HG03439 (cell line): ENCODE measurements around the gene TLX3.
"Not testable (repeated sequence)": the region's sequence is repeated elsewhere in the genome, so short reads cannot be mapped to it uniquely, and the experiment has no call there.

Source experiments
- ATAC-seq: cut with Tn5 transposase; IDR thresholded peaks from one replicate; pipeline ENCODE4 v1.9.1; 2021; ENCODE audit warnings: mild to moderate bottlenecking, moderate library complexity; ENCODE audit not compliant: unreplicated experiment

Gene TLX3

DNA sequence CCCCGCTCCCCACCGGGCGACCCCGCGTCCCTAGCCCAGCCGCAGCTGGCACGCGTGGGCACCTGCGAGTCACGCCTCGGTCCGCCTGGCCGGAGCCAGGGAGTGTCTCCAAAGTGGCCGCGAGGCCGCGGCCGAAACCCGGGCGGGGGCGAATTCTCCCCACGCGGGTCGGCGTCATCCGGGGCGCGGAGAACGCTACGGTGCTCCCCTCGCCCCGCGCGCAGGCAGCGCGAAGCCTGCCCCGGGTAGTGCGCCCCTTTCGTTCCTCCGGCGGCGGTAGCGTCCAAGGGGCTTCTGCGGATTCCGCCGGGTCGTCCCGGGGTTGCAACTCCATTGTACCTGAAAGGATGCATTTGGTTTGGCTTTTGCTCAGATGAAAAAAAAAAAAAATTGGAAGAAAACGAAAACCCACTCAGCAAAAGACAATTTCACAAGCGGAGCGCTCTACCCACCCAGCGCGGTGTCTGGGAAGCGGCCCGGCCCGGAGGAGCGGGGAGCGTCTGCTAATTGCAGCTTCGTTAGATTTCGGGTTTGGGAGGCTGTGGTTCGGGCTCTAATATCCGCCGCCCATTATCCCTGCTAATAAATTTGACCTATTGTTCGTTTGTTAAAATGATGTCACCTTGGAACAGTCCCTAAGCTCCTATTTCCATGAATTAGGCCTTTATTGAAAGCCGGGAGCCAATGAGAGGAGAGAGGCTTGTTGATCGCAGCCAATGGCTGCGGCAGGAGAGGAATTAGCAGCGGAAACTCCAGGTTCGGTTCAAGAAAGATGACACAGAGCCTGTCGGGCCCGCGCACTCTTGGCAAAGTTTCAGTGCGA, at the start of gene TLX3:
Gene TLX3 (plus strand): TSS at position 796 of the 823 bp plus-strand sequence. CDS start 118 bp downstream, outside the sequence.
- ATAC-seq: no peak

DNA sequence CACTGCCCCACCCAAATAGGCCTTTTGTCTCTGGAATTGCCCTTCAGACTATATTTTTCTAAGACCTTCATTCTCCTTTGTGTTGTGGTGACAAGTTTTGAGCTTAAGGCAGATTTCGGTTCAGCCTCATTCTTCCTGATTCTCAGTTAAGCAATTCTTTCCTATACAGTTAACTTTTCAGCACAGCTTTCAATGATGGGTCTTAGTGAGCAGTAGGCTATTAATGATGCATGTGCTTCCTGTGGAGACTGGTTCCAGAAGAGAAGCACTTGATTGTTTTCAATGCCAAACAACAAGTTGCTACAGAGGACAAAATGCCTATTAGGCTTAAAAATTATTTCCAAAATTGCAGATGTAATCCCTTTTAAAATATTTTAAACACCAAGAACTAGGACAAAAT, 47.7 kb upstream of the TLX3 start:
- ATAC-seq: no peak

DNA sequence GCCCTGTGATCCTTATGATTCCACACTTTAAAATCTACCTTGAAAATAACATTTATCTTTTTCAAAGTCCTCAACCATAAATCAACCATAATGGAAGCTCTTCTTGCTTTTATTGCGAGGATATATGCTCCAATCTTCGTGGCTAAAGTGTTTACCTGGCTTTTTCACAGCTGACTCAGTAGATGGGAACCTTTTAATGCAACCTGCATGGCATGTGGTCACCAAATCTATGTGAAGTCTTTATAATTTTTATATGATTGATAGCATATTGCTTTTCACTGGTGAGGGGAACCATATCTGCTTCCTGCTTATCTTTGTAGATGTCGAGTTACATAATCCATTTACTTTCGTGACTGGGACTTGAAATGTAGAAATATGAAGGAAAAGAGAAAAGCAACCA, 47.1 kb upstream of the TLX3 start:
- no peak for ATAC-seq

DNA sequence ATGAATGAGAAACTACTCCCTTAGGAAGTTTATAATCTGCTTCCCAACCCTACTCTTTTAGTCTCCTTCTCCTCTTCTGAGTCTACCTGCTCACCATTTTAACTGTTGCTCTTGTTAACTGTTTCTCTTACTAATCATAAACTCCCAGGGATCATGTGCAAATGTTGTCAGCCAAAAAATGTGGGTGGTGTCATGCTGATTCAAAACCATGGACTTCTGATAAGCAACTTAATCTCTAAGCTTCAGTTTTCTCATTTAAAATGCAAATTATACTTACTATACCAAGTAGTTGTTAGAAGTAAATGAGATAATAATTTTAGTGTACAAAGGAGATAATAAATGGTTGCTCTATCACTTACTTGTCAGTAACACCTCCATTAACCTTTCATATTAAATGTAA, 45.9 kb upstream of the TLX3 start:
- no peak for ATAC-seq

DNA sequence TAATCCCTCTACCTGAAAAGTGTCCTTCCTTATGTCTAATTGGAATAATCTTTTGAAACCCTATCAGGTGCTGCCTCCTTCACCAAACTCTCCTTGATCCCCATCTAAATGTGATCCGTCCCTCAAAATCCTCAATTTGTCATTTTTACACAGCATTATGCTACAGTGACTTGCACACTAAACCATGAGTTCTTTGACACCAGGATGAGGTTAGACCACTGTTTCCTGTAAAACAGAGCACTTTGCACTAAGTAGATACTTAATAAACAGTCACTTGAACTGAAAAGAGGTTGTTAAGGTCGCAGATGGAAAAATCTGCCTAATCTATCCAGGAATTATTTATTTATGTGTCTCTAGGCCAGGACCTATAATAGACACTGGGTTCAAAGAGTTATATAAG, 44.2 kb upstream of the TLX3 start:
- ATAC-seq: no peak

DNA sequence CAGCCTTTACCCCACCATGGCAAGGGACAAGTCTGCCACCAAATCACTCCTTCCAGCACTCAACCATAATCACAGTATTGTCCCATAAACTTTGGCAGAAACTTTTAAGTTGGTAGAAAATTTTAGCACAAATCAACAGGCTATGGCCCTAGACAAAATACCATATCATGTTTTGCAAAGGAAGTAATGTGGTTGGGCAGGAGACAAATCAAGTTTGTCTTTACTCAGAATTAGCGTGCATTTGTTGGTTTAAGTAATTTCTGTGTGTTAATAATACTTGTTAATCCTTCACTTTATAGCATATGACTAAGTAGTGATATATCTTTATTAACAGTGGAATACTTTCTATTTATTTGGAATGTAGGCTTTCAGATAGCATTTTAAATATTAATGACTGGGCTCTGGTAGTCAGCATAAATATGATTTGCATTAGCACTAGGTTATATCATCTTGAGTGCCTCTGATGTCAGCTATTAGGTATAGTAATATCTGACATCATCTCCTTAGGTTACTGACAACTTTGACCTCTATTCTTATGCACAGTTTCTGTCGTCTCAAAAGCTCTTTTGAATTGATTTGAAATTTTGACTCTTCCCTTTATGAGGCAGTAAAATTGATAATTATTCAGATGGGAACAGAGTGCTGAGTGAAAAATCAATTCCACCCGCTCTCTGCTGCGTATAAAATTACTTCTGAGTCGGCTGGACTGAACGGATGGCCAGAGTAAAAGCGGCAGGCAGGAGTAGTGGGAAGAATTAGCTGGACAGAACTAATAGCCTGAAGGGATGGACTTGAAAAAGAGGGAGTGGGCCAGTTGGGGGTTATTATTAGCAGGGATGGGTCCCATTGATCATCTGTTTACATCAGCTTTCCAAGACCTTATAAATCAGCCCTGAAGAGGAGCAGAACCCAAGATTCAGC, 40.1 kb upstream of the TLX3 start:
- no peak for ATAC-seq

DNA sequence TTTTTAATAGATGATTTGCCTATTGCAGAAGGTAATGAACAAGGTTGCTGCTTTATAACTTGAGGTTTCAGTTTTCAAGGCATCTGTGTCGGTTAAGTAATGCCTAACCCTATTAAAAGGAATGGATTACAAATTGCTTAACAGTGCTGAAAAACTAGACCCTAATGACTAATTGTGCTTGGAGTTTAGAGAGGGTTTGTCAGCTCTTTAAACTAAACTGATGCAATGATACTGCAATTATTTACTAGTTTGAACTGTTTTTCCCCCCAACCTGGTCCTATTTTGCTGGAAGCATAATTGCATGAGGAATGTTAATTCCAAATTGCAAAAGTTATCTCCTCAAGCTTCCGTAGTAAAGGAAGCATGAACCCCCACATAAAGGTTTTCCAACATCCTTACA, 39.3 kb upstream of the TLX3 start:
- no peak for ATAC-seq

DNA sequence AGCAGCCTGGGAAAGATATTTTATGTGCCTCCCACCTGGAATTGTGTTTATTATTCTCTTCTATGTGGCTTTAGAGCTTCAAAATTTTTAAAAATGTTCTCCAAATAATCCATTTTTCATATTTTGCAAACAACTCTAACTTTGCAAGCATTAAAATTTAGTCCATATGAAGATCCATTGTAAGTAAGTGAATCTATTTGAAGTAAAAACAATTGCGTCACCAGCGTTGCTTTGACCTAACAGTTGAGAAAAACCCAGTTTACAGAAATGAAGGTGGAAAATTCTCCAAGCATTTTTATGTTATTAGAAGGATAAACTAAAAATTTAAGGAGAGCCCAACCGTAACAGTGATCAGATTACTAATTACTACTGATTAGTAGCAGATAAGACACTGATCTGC, 38.9 kb upstream of the TLX3 start:
- ATAC-seq: no peak

DNA sequence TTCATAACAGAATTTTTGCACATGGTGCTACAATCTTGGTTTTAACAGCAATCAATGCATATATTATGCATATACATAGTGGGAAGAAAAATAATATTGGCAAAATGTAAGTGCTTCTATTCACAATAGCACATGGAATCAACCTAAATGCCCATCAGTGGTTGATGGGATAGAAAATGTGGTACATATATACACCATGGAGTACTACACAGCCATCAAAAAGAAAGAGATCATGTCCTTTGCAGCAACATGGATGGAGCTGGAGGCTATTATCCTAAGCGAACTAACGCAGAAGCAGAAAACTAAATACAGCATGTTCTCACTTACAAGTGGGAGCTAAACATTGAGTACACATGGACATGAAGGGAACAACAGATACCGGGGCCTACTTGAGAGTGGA, 37.2 kb upstream of the TLX3 start:
- no peak for ATAC-seq

DNA sequence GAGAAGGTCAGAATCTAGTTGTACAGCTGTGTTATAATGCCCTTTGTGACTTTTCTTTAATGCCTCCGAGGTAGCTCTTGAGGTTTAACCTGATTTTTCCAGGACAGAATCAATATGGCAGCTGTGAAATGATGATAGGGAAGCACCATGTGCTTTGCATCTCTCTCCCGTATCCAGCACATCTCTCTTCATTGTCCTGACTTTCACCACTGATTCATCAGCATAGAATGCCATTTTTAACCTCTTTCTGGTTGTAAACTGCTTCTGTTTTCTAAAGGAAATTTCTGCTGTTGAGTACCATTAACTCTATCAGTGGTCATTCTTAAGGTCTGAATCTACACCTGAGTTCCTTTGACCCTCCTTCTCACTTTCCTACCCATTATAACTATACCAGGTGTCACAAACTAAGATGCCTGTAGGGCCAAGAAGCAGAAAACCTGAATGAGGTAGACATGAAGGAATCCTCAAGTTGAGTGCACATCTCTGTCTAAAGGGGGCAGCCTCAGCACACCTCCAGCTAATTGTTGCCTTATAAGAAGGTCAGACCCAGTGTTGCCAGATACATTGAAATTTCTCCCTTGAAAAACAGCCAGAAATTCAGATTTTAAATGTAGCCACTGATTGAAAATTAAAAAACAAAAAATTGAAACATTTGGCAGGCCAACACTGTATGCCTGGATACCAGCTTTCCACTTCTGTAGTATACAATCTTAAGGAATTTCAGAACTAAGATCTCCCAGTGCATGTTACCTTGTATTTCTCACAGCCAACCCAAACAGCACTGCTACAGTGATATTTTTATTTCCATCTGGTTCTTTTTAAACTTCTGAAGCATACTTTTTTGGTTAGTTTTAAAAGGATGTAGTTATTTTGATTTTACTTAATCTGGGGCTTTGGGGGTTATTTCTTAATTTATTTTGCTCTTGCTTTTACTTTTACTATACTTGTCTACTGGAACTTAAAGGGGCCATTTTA, 35.8 kb upstream of the TLX3 start:
- ATAC-seq: no peak

DNA sequence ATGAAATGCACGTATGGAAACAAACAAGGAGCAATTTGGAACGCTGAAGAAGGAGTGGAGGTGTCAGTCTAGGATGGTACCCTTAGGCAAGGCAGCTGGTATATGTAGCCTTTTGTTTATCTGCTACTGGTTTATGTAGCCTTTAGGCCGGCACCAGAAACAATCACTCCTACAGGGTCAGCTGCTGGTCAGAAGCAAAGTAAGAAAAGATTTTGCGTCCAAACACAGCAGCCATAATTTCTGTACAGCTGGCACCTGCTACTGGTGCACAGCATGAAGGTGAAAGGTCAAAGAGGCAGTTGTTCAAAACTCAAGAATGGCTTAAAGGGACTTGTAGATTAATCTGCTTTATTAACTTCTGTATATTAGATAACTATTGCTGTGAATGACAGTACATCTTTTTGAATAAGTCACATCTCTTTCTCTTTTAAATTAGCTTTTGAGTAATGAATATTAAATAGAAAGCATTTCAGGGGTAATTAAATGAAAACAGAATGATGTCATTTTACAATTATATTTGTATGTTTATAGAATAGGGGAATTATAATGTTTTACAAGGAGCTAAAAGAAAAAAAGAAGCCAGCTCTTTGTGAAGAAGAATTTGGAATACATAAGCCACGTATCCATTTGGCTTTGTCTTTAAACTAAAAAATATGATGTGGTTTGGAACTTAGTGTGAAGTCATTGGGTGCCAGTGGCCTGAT, 33.1 kb upstream of the TLX3 start:
- ATAC-seq: no peak

DNA sequence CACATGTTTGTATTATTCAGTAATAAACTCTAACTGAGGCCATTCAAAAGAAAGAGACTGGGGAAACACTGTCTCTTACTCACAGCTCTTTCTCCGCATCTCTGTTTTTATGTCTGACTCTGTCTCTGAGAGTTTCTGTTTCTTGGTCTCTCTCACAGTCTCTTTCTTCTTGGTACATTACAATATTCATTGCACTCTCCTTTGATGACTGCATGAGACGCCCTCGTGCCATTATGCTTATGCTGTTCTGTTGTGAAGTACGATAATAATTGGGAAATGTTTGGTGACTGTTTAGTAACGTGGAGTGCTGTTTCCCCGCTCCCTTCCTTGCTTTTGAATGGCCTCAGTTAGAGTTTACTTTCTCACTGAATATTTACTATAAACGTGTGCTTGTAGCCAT, 25.3 kb upstream of the TLX3 start:
- no peak for ATAC-seq

DNA sequence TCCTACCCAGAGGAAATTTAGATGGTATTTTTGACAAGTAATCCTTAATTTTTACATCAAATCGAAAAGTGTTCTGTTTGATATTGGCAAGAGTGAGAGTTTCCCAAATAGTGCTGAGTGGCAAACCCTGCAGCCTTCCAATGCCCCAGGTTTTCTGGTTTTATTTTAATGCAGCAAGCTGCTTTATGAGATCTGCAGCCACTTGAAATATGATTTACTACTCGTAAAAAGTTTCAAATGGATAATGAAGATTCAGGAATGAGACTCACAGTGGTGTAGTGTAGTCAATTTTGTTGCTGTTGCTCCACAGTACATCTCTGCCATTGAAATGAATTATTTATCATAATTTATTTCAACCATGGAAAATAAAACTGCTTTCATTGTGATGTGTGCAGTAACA, 23.6 kb upstream of the TLX3 start:
- no peak for ATAC-seq

DNA sequence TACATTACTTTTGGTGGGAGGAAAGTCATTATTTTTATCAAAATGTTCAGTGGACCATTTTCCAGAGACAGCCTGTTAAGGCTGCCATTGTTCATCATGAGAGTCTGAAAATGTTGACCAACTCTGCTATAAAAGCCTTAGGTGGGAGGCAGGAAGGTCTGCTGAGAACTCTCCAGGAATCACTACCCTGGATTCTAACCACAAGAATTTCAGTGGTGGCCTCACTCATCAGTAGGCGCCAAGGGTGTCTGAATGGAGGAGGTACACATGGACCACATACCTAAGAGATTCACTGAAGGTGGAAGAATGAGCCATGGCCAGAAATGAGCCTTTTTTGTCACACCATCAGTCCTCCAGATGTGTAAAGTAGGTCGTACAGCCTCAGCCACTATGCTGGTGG, 21.0 kb upstream of the TLX3 start:
- ATAC-seq: no peak

DNA sequence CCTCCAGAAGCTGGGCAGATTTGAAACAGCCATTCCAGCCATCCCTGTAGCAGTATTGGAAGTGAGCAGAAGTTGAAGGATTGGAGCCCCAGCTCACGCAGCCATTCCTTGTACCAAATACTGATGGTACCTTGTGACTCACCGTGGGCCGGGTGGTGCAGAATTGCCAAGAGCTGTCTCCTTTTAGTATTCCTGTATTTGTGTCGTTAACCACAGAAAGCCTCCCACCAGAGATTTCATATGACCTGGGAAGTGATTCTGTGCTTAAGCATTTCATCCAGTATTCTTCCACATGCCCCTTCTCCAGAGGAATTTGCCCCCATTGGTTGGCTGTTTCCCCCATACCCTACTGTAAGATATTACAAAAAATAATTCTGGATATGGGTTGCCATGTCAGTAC, 17.7 kb upstream of the TLX3 start:
- ATAC-seq: no peak

DNA sequence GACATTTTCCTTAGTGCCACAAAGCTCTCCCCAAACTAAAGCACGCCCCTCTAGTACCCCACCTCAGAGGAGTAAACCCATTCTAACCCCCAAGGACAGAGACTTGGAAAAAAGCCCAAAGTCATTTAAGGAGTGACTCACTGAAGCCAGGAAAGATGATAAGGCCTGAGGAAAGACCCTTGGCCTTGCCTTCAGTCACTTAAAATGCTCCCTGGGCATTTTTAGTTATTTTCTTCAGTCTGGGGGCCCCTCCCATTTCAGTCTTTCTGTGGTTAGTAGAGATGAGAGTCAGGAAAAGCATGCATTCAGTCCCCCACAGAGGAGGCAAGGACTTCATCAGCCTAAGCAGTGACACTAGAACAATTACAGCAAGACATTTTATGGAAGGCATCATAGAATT, 13.7 kb upstream of the TLX3 start:
- no peak for ATAC-seq

DNA sequence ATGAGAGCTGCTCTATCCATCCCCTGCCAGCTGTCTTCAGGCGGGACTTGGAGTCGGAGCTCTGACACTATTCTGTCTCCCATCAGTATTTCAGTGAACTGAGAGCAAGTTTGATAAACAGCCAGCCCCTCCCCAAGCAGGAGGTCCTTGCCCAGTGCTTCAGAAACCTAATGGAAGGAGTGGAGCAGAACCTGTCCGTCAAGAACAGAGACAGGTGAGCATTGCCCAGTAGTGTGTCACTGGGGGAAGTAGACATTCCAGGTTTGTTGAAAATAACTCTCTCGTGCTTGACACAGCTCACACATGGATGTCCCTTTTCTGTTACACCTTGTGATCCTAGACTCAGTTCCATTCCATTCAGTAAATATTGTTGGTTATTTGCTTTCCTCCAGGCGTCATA, 13.2 kb upstream of the TLX3 start:
- ATAC-seq: no peak

DNA sequence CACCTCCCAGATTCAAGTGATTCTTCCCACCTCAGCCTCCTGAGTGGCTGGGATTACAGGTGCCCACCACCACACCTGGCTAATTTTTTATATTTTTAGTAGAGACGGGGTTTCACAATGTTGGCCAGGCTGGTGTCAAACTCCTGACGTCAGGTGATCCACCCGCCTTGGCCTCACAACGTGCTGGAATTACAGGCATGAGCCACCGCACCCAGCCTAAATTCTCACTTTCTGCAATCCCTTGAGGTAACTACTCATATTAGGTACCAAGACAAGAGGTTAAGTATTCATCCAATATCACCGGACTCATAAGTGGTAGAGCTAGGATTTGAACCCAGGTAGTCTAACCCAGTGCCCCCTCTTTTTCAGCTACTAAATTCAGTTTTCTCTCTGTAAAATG, 11.1 kb upstream of the TLX3 start:
- not testable (repeated sequence) for ATAC-seq

DNA sequence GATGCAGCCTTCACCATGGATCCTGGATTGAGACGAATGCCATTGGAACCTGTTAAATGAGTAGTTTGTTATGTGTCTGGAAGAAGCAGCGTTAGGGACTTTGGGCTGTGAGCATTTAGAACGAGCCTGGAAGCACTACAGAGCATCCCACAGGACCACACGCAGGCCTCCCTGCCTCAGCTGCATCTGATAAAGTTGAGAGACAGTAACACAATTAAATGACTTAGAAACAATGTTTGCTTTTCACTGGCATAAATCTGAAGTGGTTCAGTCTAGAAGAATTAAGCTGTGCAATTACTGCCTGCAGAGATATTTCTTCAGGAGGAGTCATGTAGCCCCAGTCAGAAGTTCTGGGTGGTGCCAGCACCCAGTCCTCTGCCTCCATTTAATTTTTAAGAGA, 9.8 kb upstream of the TLX3 start:
- no peak for ATAC-seq

DNA sequence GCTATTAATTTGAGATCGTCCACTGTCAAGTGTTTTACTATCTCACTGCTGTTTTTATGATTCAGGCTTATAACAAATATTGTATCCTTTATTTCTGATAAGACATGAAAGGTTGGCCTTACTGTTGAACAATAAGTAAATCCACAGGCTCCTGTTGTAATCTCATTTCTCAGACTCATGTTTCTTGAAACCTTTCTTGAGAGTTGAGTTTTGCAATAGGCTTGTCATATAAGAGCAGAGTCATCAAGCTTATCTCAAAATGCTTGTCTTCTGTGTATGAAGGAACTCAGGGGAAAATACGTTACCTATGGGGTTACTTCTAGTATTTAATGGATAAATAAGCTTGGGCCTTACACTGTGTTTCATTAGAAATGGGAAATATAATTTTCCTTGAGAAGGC, 9.2 kb upstream of the TLX3 start:
- no peak for ATAC-seq
